Caco-2 (cell line): Measurements from ENCODE around the gene ABCA6. TPM values are rescaled to one million over a fixed set of nuclear protein-coding genes. Genes with fewer than 3 reads are reported as not detected.

Experiments used
- BruUV-seq: library from RNA; stranded (reverse); fragments of 400-500 nt; replicated peaks from 2 replicates; lab custom pipeline; 2021; lab: Mats Ljungman, UMichigan
- CTCF ChIA-PET: fragments of 300-600 bp; sonication (Branson Sonifier 250); formaldehyde crosslinking; loops from one replicate; lab custom pipeline; 2022; ENCODE audit warnings: antibody characterized with exemption; lab: Charles Lee
- POLR2A ChIA-PET: fragments of 300-600 bp; sonication (Branson Sonifier 250); formaldehyde crosslinking; loops from one replicate; lab custom pipeline; 2022; ENCODE audit warnings: antibody characterized with exemption; lab: Charles Lee
- DNase-seq, 2 experiments: peaks; one replicate each; pipeline versions ENCODE4 v3.0.0 to v3.0.0-alpha.2; 2020 to 2022
- H3K27me3 ChIP-seq: replicated peaks from 2 replicates; pipeline ENCODE4 v1.6.0; 2011; ENCODE audit warnings: low read length; ENCODE audit not compliant: control insufficient read depth, insufficient read depth
- H3K36me3 ChIP-seq: 2 replicates; pipeline ENCODE4 v1.5.1; 2011; ENCODE audit warnings: low read length; ENCODE audit not compliant: control insufficient read depth, insufficient read depth
- H3K4me1 ChIP-seq: fragments of 250-450 bp; sonication (Bioruptor Pico); 2 replicates; pipeline ENCODE4 v1.5.1; 2020; ENCODE audit warnings: mild to moderate bottlenecking
- H3K4me3 ChIP-seq: 2 replicates; pipeline ENCODE4 v1.5.1; 2011; ENCODE audit warnings: low read depth, mild to moderate bottlenecking, control low read depth, low read length
- H3K9me3 ChIP-seq: fragments of 250-450 bp; sonication (Bioruptor Pico); 2 replicates; pipeline ENCODE4 v1.5.1; 2020; ENCODE audit warnings: mild to moderate bottlenecking, moderate library complexity
- H3K27ac Mint-ChIP-seq: one replicate; pipeline ENCODE4 v1.8.0; 2022; ENCODE audit warnings: mixed read lengths; ENCODE audit not compliant: unreplicated experiment
- H3K27me3 Mint-ChIP-seq: one replicate; pipeline ENCODE4 v1.8.0; 2022; ENCODE audit warnings: mixed read lengths; ENCODE audit not compliant: insufficient read depth, unreplicated experiment
- H3K36me3 Mint-ChIP-seq: one replicate; pipeline ENCODE4 v1.8.0; 2022; ENCODE audit warnings: mild to moderate bottlenecking, mixed read lengths; ENCODE audit not compliant: insufficient read depth, unreplicated experiment
- H3K4me1 Mint-ChIP-seq: one replicate; pipeline ENCODE4 v1.8.0; 2022; ENCODE audit warnings: low read depth, mixed read lengths; ENCODE audit not compliant: unreplicated experiment
- H3K4me3 Mint-ChIP-seq: one replicate; pipeline ENCODE4 v1.8.0; 2022; ENCODE audit warnings: mild to moderate bottlenecking, moderate library complexity, mixed read lengths; ENCODE audit not compliant: unreplicated experiment
- H3K9me3 Mint-ChIP-seq: one replicate; pipeline ENCODE4 v1.8.0; 2022; ENCODE audit warnings: mixed read lengths; ENCODE audit not compliant: unreplicated experiment
- intact Hi-C: fragments of 100-400 bp; cut with micrococcal nuclease; formaldehyde crosslinking; loops from one replicate; pipeline ENCODE4 v1.10.0; 2022; ENCODE audit not compliant: unreplicated experiment
- microRNA-seq: library from miRNA; unstranded; fragments of <30 nt; microRNA quantifications from one replicate; pipeline ENCODE4 v1.2.0, GENCODE V29; 2022
- total RNA-seq: library from RNA; stranded (reverse); gene quantifications from 2 replicates; pipeline ENCODE4 v1.2.3, GENCODE V29; 2022
- TF ChIP-seq, protein P1 (sequence below), 2 experiments: fragments of 200-600 bp in 1 of 2; IDR thresholded peaks; 1 replicate in 1 of 2; 2 replicates in 1 of 2; pipeline versions ENCODE4 v1.5.1 to v1.8.0; 2011 to 2022; ENCODE audit warnings: antibody characterized with exemption in 1 of 2, control low read depth in 1 of 2, inconsistent platforms in 1 of 2, low read depth in 1 of 2, low read length in 1 of 2, mild to moderate bottlenecking in 1 of 2, moderate library complexity in 1 of 2; ENCODE audit not compliant: insufficient read depth in 1 of 2, severe bottlenecking in 1 of 2, unreplicated experiment in 1 of 2

ABCA6 gene
- total RNA-seq, 1 experiment from 2014 or later, result 1.8 TPM

DNA sequence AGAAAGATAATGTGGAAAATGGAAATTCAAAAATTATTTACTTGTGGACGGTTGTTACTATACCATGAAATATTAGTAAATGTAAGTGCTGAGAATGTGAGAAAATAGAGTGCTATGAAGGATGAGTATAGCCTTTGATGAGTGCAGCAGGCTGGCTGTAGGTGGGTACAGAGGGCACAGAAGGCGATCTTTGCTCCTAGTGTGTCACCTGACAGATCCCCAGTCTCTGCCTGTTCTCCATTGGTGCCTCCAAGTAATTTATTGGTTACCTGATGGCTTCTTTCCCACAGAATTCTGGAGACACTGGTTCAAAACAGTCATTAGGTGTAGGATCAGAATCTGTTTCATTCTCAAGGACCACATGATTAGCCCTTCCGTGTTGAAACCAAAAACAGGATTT, 109.9 kb downstream of the ABCA6 start:
- TF ChIP-seq, protein P1, sequence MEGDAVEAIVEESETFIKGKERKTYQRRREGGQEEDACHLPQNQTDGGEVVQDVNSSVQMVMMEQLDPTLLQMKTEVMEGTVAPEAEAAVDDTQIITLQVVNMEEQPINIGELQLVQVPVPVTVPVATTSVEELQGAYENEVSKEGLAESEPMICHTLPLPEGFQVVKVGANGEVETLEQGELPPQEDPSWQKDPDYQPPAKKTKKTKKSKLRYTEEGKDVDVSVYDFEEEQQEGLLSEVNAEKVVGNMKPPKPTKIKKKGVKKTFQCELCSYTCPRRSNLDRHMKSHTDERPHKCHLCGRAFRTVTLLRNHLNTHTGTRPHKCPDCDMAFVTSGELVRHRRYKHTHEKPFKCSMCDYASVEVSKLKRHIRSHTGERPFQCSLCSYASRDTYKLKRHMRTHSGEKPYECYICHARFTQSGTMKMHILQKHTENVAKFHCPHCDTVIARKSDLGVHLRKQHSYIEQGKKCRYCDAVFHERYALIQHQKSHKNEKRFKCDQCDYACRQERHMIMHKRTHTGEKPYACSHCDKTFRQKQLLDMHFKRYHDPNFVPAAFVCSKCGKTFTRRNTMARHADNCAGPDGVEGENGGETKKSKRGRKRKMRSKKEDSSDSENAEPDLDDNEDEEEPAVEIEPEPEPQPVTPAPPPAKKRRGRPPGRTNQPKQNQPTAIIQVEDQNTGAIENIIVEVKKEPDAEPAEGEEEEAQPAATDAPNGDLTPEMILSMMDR (IDR thresholded peaks at IDR 0.05; ENCODE audit: insufficient read depth in 1 of 2, low read depth in 1 of 2, low read length in 1 of 2, severe bottlenecking in 1 of 2, unreplicated experiment in 1 of 2), result no peak
- no peak overlapping the region for H3K4me3 ChIP-seq
- H3K4me1 ChIP-seq, result no peaks in the 10 kb centered on the region
- Mint-ChIP-seq H3K36me3 (no peaks in the 10 kb centered on the region), H3K27me3 (no peaks in the 10 kb centered on the region), H3K9me3 (peaks cover 7% of the 10 kb centered on the region), H3K4me1 (peaks cover 4% of the 10 kb centered on the region), H3K27ac (no peak overlapping the region), H3K4me3 (no peak overlapping the region)
- ChIA-PET POLR2A (no interaction called here), CTCF (no interaction called here)
- no peak for DNase-seq
- no TSS peak for BruUV-seq
- H3K27me3 ChIP-seq, result no peaks in the 10 kb centered on the region
- intact Hi-C loops, result no loop called here
- no peaks in the 10 kb centered on the region for H3K9me3 ChIP-seq
- H3K36me3 ChIP-seq, result no peaks in the 10 kb centered on the region

DNA sequence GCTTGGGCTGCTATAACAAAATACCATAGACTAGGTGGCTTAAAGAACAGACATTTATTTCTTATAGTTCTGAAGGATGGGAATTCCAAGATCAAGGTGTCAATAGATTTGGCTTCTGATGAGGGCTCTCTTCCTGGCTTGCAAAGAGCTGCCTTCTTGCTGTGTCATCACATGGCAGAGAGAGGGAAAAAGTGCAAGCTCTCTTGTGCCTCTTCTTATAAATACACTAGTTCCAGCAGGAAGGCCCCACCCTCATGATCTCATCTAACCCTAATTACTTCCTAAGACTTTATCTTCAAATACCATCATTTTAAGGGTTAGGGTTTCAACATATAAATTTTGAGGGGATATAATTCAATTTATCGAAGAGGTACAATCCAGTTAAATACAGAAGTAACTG, 111.5 kb downstream of the ABCA6 start:
- DNase-seq, result no peak
- no TSS peak for BruUV-seq
- Histone ChIP-seq H3K4me1 (no peaks in the 10 kb centered on the region), H3K4me3 (no peak overlapping the region), H3K27me3 (no peaks in the 10 kb centered on the region), H3K9me3 (no peaks in the 10 kb centered on the region), H3K36me3 (no peaks in the 10 kb centered on the region)
- TF ChIP-seq, protein P1 (IDR thresholded peaks at IDR 0.05; ENCODE audit: insufficient read depth in 1 of 2, low read depth in 1 of 2, low read length in 1 of 2, severe bottlenecking in 1 of 2, unreplicated experiment in 1 of 2), result no peak
- no peak overlapping the region for H3K27ac Mint-ChIP-seq
- no peaks in the 10 kb centered on the region for H3K27me3 Mint-ChIP-seq
- intact Hi-C loops, result no loop called here
- peaks cover 4% of the 10 kb centered on the region for H3K4me1 Mint-ChIP-seq
- no peaks in the 10 kb centered on the region for H3K36me3 Mint-ChIP-seq
- no peaks in the 10 kb centered on the region for H3K9me3 Mint-ChIP-seq
- POLR2A ChIA-PET, result no interaction called here
- H3K4me3 Mint-ChIP-seq, result no peak overlapping the region
- CTCF ChIA-PET, result interaction anchor here (0.9 kb wide), 1 partner anchor 13 kb away, joined by 3 read pairs; no protein-coding TSS in a partner anchor

Small RNAs within 50 kb of the gene (microRNA-seq; reads per million reads assigned to microRNA genes)
- gene MIR4524A (not detected), gene MIR4524B (not detected)

Other genes with a start within 250 kb of the ABCA6 start
- gene ABCA8, start 186.5 kb downstream of the ABCA6 start, total RNA-seq, result 0.32 and 0.91 TPM in 2 replicates
- gene ABCA9, start 81.0 kb downstream of the ABCA6 start, total RNA-seq, result 0.19 and 0.27 TPM in 2 replicates
- gene ABCA10, start 86.9 kb upstream of the ABCA6 start, total RNA-seq, result not detected in 2 replicates
- 10.0 and 11.0 TPM in 2 replicates for gene ABCA5, start 185.2 kb upstream of the ABCA6 start, total RNA-seq